Ectodermal cell (in vitro differentiated cells): ENCODE measurements around the gene LINC00305.

Source experiments
- H3K27ac ChIP-seq: 2 replicates; pipeline ENCODE4 v1.7.0; 2013; ENCODE audit warnings: mild to moderate bottlenecking, low read depth, low read length; ENCODE audit not compliant: insufficient read depth, poor library complexity, severe bottlenecking
- H3K27me3 ChIP-seq: 2 replicates; pipeline ENCODE4 v1.7.0; 2013; ENCODE audit warnings: mild to moderate bottlenecking, low read length; ENCODE audit not compliant: insufficient read depth, control insufficient read depth, poor library complexity, severe bottlenecking
- H3K36me3 ChIP-seq: one replicate; pipeline ENCODE4 v1.7.0; 2013; ENCODE audit warnings: low read length; ENCODE audit not compliant: control insufficient read depth, insufficient read depth
- H3K4me1 ChIP-seq: one replicate; pipeline ENCODE4 v1.7.0; 2013; ENCODE audit warnings: low read length; ENCODE audit not compliant: control insufficient read depth, insufficient read depth
- H3K4me3 ChIP-seq: 2 replicates; pipeline ENCODE4 v1.7.0; 2013; ENCODE audit warnings: low read depth, low read length, control low read depth; ENCODE audit not compliant: insufficient read depth
- H3K9me3 ChIP-seq: 2 replicates; pipeline ENCODE4 v1.7.0; 2013; ENCODE audit warnings: mild to moderate bottlenecking, low read length, moderate library complexity; ENCODE audit not compliant: control insufficient read depth
- WGBS, 2 experiments: methylation state at CpG; one replicate each; pipeline ENCODE4 v1.1.7; 2013; ENCODE audit warnings: missing lambda C conversion rate in 2 of 2; 5-methylcytosine and 5-hydroxymethylcytosine counted together

LINC00305 gene

DNA sequence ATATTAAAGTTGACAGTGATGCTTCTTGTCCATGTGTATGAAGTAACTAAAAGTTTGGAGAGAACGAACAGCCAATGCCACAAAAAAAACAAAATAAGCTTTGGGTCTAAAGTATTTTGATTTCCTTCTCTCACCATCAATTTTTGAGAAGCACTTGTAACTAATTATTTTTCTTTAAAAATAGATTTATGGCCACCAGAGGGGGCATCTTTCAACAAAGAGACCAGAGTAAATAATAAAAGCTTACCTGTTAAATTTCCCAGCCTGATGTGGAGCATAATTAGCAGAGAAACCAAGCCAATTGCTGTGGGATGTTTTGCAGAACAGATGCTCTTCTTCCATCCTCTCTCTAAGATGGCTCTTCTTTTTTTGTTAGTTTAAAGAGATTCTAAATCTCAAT lies 29.0 kb downstream of the LINC00305 start:
- 92% methylated on average over 1 of the region's 1 CpG; no CpG with 5 or more reads in 1 of the 2 experiments for WGBS, 2 experiments
- H3K36me3 ChIP-seq: no peaks in the 10 kb centered on the region
- H3K27me3 ChIP-seq: no peaks in the 10 kb centered on the region
- H3K9me3 ChIP-seq: no peaks in the 10 kb centered on the region
- H3K4me1 ChIP-seq: no peaks in the 10 kb centered on the region
- H3K4me3 ChIP-seq: no peak overlapping the region
- no peak overlapping the region for H3K27ac ChIP-seq

DNA sequence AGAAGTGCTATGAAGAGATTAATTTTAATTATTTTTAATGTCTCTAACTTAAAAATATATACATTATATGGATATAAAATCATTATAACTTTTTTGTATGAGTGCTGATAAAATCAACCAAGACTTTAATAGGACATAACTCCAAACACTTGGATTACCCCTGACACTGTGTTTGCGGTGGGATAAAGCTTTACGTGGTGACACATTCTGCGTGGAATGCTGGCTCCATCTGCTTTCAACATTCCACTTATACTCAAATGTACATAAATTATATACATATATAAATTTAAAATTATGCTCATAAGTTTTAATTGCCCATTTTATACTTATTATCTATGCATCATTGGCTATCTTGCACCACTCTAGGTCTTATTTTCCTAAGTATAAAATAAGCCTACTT lies 30.5 kb downstream of the LINC00305 start:
- H3K4me3 ChIP-seq: no peak overlapping the region
- H3K4me1 ChIP-seq: no peaks in the 10 kb centered on the region
- no peaks in the 10 kb centered on the region for H3K36me3 ChIP-seq
- 94 to 98% methylated on average over 2 to 3 of the region's 3 CpGs for WGBS, 2 experiments
- H3K27me3 ChIP-seq: no peaks in the 10 kb centered on the region
- no peaks in the 10 kb centered on the region for H3K9me3 ChIP-seq
- no peak overlapping the region for H3K27ac ChIP-seq

DNA sequence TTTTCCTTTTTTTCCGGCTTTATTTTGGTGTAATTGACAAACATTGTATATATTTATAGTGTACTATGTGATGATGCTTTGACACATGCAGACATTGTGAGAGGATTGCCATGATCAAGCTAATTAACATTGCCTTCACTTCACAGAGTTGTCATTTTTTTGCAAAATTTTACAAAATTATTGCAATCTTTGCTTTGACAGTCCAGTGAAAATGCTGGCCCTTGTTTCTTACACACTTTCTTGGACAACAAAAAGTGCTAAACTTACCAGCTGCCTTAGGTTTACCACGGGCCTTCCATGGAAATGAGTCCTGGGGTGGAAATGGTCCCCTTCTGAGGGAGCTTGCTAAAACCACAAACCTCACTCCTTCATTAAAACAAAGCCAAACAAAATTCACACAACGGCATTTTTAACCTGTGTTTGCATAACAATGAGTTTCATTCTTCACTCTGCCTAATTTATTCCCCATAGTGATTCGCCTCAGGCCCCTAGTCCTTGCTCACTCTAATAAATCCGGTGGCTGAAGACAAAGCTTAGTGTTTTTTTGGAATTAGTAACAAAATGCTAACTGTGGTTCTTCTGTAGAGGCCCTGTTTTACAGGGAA lies 32.2 kb downstream of the LINC00305 start:
- no peaks in the 10 kb centered on the region for H3K27me3 ChIP-seq
- no peaks in the 10 kb centered on the region for H3K36me3 ChIP-seq
- no peak overlapping the region for H3K27ac ChIP-seq
- H3K4me3 ChIP-seq: no peak overlapping the region
- WGBS, 2 experiments: 22 to 33% methylated on average over 4 of the region's 5 CpGs
- no peaks in the 10 kb centered on the region for H3K9me3 ChIP-seq
- H3K4me1 ChIP-seq: no peaks in the 10 kb centered on the region

DNA sequence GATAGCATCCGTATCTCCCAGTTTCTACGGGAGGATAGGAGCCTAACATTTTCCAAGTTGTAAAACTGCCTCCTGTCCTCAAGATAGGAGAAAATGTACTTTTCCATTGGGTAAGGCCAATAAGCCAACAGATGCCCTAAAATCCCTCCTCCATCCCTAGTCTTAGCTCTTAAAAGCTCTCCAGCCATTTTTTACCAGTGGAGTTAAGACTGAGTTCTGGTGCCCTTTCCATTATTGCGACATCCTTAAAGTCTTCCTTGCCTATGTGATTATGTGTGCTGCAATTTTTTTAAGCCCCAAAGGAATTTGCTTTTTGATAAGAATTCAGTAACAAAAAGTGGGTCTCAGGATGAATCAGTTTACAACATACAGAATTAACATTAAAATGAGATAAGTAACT lies 33.0 kb downstream of the LINC00305 start:
- Histone ChIP-seq H3K27ac (no peak overlapping the region), H3K36me3 (no peaks in the 10 kb centered on the region), H3K9me3 (no peaks in the 10 kb centered on the region), H3K27me3 (no peaks in the 10 kb centered on the region), H3K4me3 (no peak overlapping the region), H3K4me1 (no peaks in the 10 kb centered on the region)
- WGBS, 2 experiments: 63 to 100% methylated on average over 2 to 3 of the region's 3 CpGs

DNA sequence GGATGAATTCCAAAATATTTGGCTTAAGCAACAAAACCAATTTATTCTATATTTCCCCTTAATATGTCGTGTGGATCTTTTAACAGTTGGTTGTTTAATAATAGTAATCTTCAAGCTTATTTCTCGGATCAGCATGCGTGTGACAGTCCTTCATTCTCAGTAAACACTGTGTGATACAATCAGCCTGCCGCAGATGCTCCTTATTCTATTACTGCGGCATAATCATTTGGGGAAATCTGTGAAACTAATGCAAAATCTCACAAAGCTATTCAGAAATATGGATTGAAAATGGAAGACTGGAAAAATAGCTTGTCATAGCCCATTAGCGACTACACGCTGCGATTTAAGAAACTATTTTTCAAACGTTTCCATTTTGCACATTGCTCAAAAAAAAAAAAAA lies 36.9 kb downstream of the LINC00305 start:
- Histone ChIP-seq H3K27ac (no peak overlapping the region), H3K9me3 (no peaks in the 10 kb centered on the region), H3K27me3 (no peaks in the 10 kb centered on the region), H3K4me1 (no peaks in the 10 kb centered on the region), H3K4me3 (no peak overlapping the region), H3K36me3 (no peaks in the 10 kb centered on the region)
- WGBS, 2 experiments: 81 to 85% methylated on average over 9 of the region's 9 CpGs

DNA sequence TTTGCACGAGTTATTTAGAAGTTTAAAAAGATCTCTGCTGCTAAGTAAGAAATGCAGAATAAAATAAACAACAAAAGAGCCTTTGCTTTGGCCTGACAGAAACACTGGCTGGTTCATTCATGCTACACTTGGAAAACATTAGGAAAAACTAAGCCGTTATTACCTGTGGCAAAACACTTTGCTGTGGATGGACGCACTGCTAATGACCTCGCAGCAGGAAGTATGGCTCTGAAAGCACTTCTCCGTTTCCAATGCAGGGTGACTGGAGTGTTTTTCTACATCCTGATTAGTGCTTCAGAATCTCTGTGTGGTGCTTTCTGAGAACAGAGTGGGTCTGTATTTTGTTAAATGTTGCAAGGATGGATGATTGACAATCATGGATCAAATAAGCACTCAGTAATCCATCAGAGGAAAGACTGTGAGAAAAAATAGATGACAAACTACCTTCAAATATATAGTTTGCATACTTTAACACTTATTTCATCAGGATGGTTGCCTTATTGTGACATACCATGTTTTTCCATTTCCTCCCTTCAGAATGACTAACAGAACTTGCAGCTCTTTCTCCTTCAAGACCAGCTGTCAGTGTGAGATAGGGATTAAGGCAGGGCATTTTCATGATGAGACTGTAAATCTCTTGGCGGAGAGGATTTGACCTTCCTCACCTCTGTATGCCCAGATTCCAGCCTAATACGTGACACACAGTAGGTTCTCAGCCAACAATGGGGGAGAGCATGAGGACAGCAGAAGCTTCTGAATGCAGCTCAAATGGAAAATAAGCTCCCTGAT lies 38.0 kb downstream of the LINC00305 start:
- no peaks in the 10 kb centered on the region for H3K36me3 ChIP-seq
- 84 to 85% methylated on average over 6 to 7 of the region's 7 CpGs for WGBS, 2 experiments
- H3K27ac ChIP-seq: no peak overlapping the region
- no peaks in the 10 kb centered on the region for H3K27me3 ChIP-seq
- H3K9me3 ChIP-seq: no peaks in the 10 kb centered on the region
- no peaks in the 10 kb centered on the region for H3K4me1 ChIP-seq
- no peak overlapping the region for H3K4me3 ChIP-seq

DNA sequence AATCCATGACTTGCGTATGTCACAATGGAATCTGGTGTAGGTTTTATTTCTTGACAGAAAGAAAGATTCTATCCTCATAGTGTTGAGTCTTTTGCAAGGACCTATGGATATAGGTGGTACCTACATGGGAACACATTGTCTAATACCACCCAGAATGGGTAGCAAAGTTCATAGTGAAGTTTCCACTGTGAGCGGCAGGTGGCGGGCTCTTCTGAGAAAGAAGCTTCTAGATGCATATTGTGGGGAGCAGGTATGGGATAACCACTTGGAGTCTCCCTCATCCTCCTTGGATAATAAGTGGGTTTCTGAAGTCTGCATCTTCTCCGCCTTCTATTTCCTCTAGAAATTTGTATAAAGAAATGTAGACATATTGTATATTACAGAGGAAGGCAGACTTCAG lies 44.9 kb downstream of the LINC00305 start:
- no peaks in the 10 kb centered on the region for H3K27me3 ChIP-seq

DNA sequence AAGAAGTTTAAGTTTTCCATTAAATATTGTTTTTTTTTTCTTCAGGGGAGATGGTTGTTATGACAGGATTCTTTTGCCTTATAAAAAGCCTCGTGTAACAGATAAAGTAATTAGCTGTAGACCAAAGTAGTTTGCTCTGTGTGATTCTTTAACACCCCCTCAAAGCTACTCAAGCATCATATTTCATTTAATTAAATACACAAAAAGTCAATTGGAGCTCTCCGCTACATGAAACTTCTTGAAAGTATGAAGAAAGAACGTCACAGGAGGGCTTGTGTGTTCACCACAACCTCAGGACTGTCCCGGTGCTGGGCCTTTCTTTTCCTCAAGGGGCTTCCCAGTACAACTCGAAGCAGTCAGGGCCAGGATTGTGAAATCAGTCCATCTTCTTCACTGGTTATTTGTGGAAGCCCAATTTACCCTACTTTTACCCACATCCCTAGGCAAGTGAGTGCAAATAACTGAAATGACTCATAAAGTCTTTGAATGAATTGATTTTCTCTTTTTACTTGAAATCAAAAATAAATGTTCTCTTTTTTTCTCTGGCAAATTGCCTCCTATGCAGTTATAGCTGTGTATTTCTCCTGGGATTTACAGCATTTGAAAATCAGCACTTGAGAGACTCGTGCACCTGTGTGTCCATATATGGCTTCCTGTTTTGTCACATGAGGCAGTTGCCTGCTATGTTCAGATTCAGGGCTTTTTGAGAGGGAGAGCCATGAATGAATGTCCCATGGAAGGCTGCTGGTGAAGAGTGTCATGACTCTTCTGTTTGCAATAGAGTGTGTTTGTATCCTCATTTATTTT lies 48.6 kb downstream of the LINC00305 start:
- H3K27me3 ChIP-seq: no peaks in the 10 kb centered on the region
- no peaks in the 10 kb centered on the region for H3K36me3 ChIP-seq
- no peak overlapping the region for H3K4me3 ChIP-seq
- WGBS, 2 experiments: 68 to 74% methylated on average over 5 to 6 of the region's 6 CpGs
- H3K9me3 ChIP-seq: no peaks in the 10 kb centered on the region
- H3K4me1 ChIP-seq: no peaks in the 10 kb centered on the region
- H3K27ac ChIP-seq: no peak overlapping the region

More for the DNA sequence above, 44.9 kb downstream of the LINC00305 start:
- 89 to 91% methylated on average over 4 of the region's 4 CpGs for WGBS, 2 experiments
- Histone ChIP-seq H3K4me1 (no peaks in the 10 kb centered on the region), H3K4me3 (no peak overlapping the region), H3K9me3 (no peaks in the 10 kb centered on the region), H3K27ac (no peak overlapping the region), H3K36me3 (no peaks in the 10 kb centered on the region)

DNA sequence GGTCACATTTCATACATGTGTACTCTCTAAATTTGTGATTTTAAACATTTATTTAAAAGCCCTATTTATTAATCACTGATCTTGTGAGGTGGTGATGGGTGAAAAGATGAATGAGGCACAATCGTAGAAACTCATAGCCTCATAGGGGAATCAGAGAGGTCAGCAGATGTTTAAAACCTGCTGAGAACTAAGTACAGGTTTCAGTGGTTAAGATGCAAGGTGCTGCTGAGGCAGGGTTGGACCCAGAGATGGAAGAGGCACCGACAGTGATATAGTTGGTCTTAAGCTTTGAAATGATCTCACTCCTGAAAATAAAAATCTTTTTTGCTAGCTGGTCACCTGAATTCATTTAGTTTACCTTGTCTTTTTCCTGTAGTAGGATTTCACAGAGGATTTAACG lies 49.6 kb downstream of the LINC00305 start:
- 96 to 98% methylated on average over 3 of the region's 3 CpGs for WGBS, 2 experiments
- Histone ChIP-seq H3K4me1 (no peaks in the 10 kb centered on the region), H3K27ac (no peak overlapping the region), H3K4me3 (no peak overlapping the region), H3K9me3 (no peaks in the 10 kb centered on the region), H3K27me3 (no peaks in the 10 kb centered on the region), H3K36me3 (no peaks in the 10 kb centered on the region)

DNA sequence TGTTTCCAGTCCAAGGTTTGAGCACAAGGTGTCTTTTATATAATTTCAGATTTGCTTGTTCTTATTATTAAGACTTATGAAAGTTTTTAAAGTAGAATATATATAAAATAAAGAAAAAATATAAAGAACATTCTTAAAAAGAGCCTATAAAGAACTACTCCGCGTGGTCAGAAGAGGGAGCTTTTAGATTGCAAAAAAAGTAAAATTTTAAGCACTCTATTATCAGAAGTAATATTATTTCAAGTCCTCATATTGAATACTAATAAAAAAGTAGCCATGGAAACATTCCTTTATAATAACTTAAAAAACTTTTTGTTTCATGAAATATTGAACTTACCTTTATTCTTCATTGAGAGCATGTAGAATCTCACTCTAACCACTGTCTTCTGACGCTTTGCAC lies 51.4 kb downstream of the LINC00305 start:
- Histone ChIP-seq H3K27ac (no peak overlapping the region), H3K9me3 (no peaks in the 10 kb centered on the region), H3K36me3 (no peaks in the 10 kb centered on the region), H3K4me3 (no peak overlapping the region), H3K4me1 (no peaks in the 10 kb centered on the region), H3K27me3 (no peaks in the 10 kb centered on the region)
- WGBS, 2 experiments: 93 to 96% methylated on average over 1 of the region's 3 CpGs
